GM11168 (cell line): ENCODE measurements around the gene PLXNC1.

Source experiments
- in situ Hi-C: fragments of 300-500 bp; cut with MboI; formaldehyde crosslinking; loops from one replicate; pipeline ENCODE4 v1.12.0; 2022; ENCODE audit warnings: low sequenced_read_pairs; ENCODE audit not compliant: unreplicated experiment

Gene PLXNC1

GRCh38 chr12:94175763-94176668, 27.6 kb downstream of the PLXNC1 start:
- in situ Hi-C loops, result no loop called here

- in situ Hi-C loops, result no loop called here
Observed at GRCh38 chr12:94178054-94178453, 29.7 kb downstream of the PLXNC1 start.

- in situ Hi-C loops, result no loop called here
Observed at GRCh38 chr12:94178882-94179281, 30.5 kb downstream of the PLXNC1 start.

GRCh38 chr12:94179723-94180122, 31.3 kb downstream of the PLXNC1 start:
- in situ Hi-C loops, result no loop called here

GRCh38 chr12:94180558-94181296, 32.4 kb downstream of the PLXNC1 start:
- in situ Hi-C loops, result no loop called here

- in situ Hi-C loops, result no loop called here
Observed at GRCh38 chr12:94182986-94183707, 34.8 kb downstream of the PLXNC1 start.

- in situ Hi-C loops, result no loop called here
Observed at GRCh38 chr12:94183708-94184379, 35.5 kb downstream of the PLXNC1 start.

GRCh38 chr12:94184995-94185719, 36.8 kb downstream of the PLXNC1 start:
- in situ Hi-C loops, result no loop called here

GRCh38 chr12:94185801-94186200, 37.4 kb downstream of the PLXNC1 start:
- in situ Hi-C loops, result no loop called here

GRCh38 chr12:94186278-94187241, 38.2 kb downstream of the PLXNC1 start:
- in situ Hi-C loops, result no loop called here

GRCh38 chr12:94187361-94187760, 39.0 kb downstream of the PLXNC1 start:
- in situ Hi-C loops, result no loop called here

- in situ Hi-C loops, result no loop called here
Observed at GRCh38 chr12:94190623-94191022, 42.2 kb downstream of the PLXNC1 start.

- in situ Hi-C loops, result no loop called here
Observed at GRCh38 chr12:94191023-94191422, 42.6 kb downstream of the PLXNC1 start.

- in situ Hi-C loops, result no loop called here
Observed at GRCh38 chr12:94191811-94192210, 43.4 kb downstream of the PLXNC1 start.

GRCh38 chr12:94192506-94192905, 44.1 kb downstream of the PLXNC1 start:
- in situ Hi-C loops, result no loop called here

GRCh38 chr12:94193168-94193567, 44.8 kb downstream of the PLXNC1 start:
- in situ Hi-C loops, result no loop called here

- in situ Hi-C loops, result no loop called here
Observed at GRCh38 chr12:94195483-94195882, 47.1 kb downstream of the PLXNC1 start.

GRCh38 chr12:94198469-94198868, 50.1 kb downstream of the PLXNC1 start:
- in situ Hi-C loops, result no loop called here
